NCI-H2196 (cell line): Measurements from ENCODE around the gene RPRM.
"Not testable (repeated sequence)": the region's sequence is repeated elsewhere in the genome, so short reads cannot be mapped to it uniquely, and the experiment has no call there.

Source experiments
- DNase-seq: peaks from one replicate; lab custom pipeline; 2025; ENCODE audit not compliant: unreplicated experiment; lab: John Stamatoyannopoulos, UW

The RPRM gene

GRCh38 chr2:153478289-153479261 lies at the start of gene RPRM:
Gene RPRM, minus strand, starts transcription at chr2:153478762. Its CDS starts 197 bp downstream, at chr2:153478565.
- DNase-seq, result peak; percentile 78

DNA sequence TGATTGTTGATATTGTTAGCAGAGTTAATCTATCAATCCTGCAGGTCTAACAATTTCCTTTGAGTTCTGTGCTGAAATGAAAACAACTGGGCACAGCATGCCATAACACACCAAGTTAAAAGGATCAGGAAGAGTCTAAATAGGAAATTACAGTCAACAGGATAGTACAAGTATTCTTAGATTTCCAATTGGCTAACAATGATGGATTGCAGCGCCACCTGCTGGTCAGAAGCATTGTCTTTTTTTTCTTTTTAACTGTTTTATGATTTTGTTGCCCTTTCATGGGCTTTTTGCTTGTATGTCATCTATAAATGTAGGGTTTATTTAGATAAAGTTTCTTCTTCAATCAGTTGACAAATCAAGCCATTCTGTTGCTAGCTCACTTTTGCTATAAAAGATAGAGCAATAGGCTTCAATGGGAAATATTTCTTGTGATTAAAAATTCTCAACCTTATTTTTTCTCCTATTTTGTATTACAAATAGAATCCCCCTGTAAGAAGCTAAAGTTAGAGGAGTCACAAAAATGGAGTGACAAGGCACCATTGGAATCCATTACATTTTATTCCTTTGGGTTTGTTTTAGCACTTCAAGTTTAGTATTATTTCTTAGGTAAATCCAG lies 40.8 kb upstream of the RPRM start:
- peak; percentile 62 for DNase-seq

DNA sequence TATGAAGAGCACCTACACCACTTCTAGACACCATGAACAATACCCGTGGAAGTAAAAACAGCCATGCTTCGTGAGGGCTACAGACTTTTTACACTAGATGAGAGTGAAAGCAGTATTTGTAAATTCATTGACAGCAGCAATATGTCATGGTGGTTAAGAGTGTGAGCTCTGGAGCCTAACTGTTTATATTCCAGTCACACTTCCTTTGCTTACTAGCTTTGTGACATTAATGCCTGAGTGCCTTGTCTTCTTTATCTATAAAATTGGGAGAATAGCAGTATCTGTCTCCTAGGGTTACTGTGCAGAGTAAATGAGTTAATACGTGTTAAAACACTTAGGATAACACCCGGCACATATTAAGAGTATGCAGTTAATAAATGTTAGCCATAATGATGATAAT lies 33.8 kb upstream of the RPRM start:
- DNase-seq, result no peak

- DNase-seq, result no peak
These were observed 32.4 kb upstream of the RPRM start for GRCh38 chr2:153510996-153511395.

GRCh38 chr2:153509133-153509532 lies 30.6 kb upstream of the RPRM start:
- DNase-seq, result no peak

- DNase-seq, result not testable (repeated sequence)
These were observed 27.9 kb upstream of the RPRM start for GRCh38 chr2:153506499-153506898.

GRCh38 chr2:153499439-153499838 lies 20.9 kb upstream of the RPRM start:
- no peak for DNase-seq

DNA sequence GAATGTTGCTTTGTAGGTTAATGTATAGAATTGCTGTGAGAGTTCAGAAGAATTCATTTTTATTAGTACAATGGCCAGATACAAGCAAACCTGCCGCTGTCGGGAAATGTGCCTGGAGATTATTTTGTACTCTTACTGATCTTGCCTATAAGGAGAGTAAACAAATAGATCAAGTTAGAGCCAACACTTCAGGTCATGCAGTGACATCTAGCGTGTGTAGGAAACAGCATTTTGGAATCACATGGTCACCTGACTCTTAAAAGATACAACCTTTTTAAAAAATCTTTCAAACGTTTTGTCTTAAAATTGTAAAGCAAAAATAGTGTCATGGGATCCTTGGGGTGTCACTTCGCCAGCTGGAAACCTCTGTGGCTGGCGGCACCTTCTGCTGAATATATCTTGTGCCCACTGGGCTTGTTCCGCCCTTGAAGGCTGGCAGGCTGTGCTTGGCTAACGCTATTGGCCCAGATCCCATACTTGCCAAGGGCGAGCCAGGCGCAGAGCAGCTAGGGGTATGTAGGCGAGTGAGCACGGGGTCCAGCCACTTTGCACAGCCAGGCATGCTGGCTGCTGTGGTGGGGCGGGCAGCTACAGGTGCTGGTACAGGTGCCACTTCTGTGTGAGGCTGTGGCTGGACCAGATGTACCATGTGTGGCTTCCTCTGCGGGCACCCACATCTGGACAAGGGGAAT lies 19.5 kb upstream of the RPRM start:
- no peak for DNase-seq

GRCh38 chr2:153495725-153496124 lies 17.2 kb upstream of the RPRM start:
- no peak for DNase-seq

GRCh38 chr2:153488072-153488471 lies 9.5 kb upstream of the RPRM start:
- DNase-seq, result no peak

GRCh38 chr2:153487448-153487847 lies 8.9 kb upstream of the RPRM start:
- DNase-seq, result no peak

GRCh38 chr2:153479573-153479972 lies 1.0 kb upstream of the RPRM start:
- no peak for DNase-seq

GRCh38 chr2:153477636-153478288 lies 800 bp downstream of the RPRM start:
- no peak for DNase-seq

DNA sequence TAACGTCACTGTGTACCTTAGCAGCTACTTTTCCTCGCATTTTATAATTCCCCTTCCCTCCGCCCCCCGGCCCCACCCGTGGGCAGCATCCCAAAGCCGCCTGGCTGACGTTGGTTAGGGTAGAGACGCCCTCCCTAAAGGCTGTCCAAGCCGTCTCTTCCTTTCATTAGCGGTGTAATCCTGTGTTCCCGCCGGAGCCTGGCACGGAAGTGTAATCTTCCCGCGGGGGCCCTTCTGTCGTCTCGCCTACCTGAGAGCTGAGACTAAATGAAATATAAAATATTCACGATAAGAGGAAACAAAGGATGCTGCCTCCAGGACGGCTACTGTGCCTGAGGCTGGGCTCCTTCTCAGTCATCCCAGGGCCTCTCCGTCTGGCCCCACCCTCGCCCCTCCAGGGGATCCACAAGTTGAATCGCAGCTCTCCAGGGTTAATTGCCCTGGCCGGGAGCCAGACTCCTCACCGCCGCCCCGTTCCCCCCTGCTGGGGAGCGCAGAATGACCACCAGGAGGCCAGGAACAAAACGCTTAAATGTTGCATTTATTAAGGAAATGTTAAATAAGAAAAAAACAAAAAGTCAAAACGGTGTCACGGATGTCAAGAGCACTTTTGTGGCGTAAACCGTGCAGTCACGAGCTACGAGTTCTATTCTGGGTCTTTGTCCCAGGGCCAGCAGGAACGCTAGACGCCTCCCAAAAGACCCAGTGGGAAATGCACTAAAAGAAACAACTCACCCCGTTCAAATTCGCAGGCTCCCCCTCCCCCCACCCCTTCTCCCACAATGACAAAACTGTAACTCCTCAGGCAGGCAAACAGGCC lies 1.5 kb downstream of the RPRM start:
- DNase-seq, result no peak

- no peak for DNase-seq
These were observed 2.1 kb downstream of the RPRM start for GRCh38 chr2:153476491-153476815.

GRCh38 chr2:153474876-153475435 lies 3.6 kb downstream of the RPRM start:
- no peak for DNase-seq

- no peak for DNase-seq
These were observed 4.2 kb downstream of the RPRM start for GRCh38 chr2:153474407-153474806.

GRCh38 chr2:153470867-153471266 lies 7.7 kb downstream of the RPRM start:
- no peak for DNase-seq

GRCh38 chr2:153464395-153464794 lies 14.2 kb downstream of the RPRM start:
- DNase-seq, result no peak

- DNase-seq, result no peak
These were observed 16.2 kb downstream of the RPRM start for GRCh38 chr2:153462338-153462859.
